Trophoblast cell (in vitro differentiated cells and primary cell): Measurements from ENCODE around the gene HIPK2.

Experiments
- DNase-seq, 2 donors: peaks; one replicate each; pipeline ENCODE4 v3.0.0-alpha.2; 2016
- H2AFZ ChIP-seq: 2 replicates; pipeline ENCODE4 v1.6.1; 2013; ENCODE audit warnings: low read length, moderate library complexity, mild to moderate bottlenecking; ENCODE audit not compliant: insufficient read depth, poor library complexity
- H2AK5ac ChIP-seq: 2 replicates; pipeline ENCODE4 v1.6.1; 2013; ENCODE audit warnings: mild to moderate bottlenecking, low read length
- H2BK120ac ChIP-seq: 2 replicates; pipeline ENCODE4 v1.6.1; 2013; ENCODE audit warnings: low read length, mild to moderate bottlenecking, moderate library complexity; ENCODE audit not compliant: insufficient read depth, poor library complexity
- H2BK12ac ChIP-seq: 2 replicates; pipeline ENCODE4 v1.6.1; 2013; ENCODE audit warnings: mild to moderate bottlenecking, low read length, moderate library complexity
- H2BK5ac ChIP-seq: 2 replicates; pipeline ENCODE4 v1.6.1; 2013; ENCODE audit warnings: low read length, low read depth, moderate library complexity, mild to moderate bottlenecking; ENCODE audit not compliant: poor library complexity
- H3K14ac ChIP-seq: 2 replicates; pipeline ENCODE4 v1.6.1; 2013; ENCODE audit warnings: mild to moderate bottlenecking, low read length
- H3K18ac ChIP-seq: 2 replicates; pipeline ENCODE4 v1.6.1; 2013; ENCODE audit warnings: mild to moderate bottlenecking, low read length
- H3K23ac ChIP-seq: 2 replicates; pipeline ENCODE4 v1.6.1; 2013; ENCODE audit warnings: low read length
- H3K27ac ChIP-seq: 2 replicates; pipeline ENCODE4 v1.5.1; 2013; ENCODE audit warnings: low read depth, mild to moderate bottlenecking, inconsistent platforms, low read length, moderate library complexity
- H3K27me3 ChIP-seq: 2 replicates; pipeline ENCODE4 v1.6.1; 2013; ENCODE audit warnings: inconsistent platforms, mild to moderate bottlenecking, low read length, moderate library complexity; ENCODE audit not compliant: insufficient read depth
- H3K36me3 ChIP-seq, 2 experiments: 1 replicate in 1 of 2; 2 replicates in 1 of 2; pipeline ENCODE4 v1.6.1; 2013; ENCODE audit warnings: low read length in 2 of 2, mild to moderate bottlenecking in 2 of 2, moderate library complexity in 1 of 2; ENCODE audit not compliant: insufficient read depth in 2 of 2, control insufficient read depth in 1 of 2
- H3K4ac ChIP-seq: 2 replicates; pipeline ENCODE4 v1.6.1; 2013; ENCODE audit warnings: low read depth, mild to moderate bottlenecking, low read length, moderate library complexity
- H3K4me1 ChIP-seq, 2 experiments: 1 replicate in 1 of 2; 2 replicates in 1 of 2; pipeline ENCODE4 v1.6.1; 2013; ENCODE audit warnings: low read length in 2 of 2, mild to moderate bottlenecking in 2 of 2, moderate library complexity in 1 of 2; ENCODE audit not compliant: insufficient read depth in 2 of 2, control insufficient read depth in 1 of 2
- H3K4me2 ChIP-seq: 2 replicates; pipeline ENCODE4 v1.6.1; 2013; ENCODE audit warnings: inconsistent platforms, mild to moderate bottlenecking, low read length, moderate library complexity
- H3K4me3 ChIP-seq: 2 replicates; pipeline ENCODE4 v1.5.1; 2013; ENCODE audit warnings: mild to moderate bottlenecking, low read depth, low read length, inconsistent platforms
- H3K79me1 ChIP-seq: one replicate; pipeline ENCODE4 v1.6.1; 2013; ENCODE audit warnings: low read length
- H3K79me2 ChIP-seq: 2 replicates; pipeline ENCODE4 v1.6.1; 2013; ENCODE audit warnings: low read length, mild to moderate bottlenecking; ENCODE audit not compliant: control insufficient read depth, insufficient read depth, poor library complexity
- H3K9ac ChIP-seq: 2 replicates; pipeline ENCODE4 v1.6.1; 2013; ENCODE audit warnings: mild to moderate bottlenecking, low read length
- H3K9me3 ChIP-seq: 2 replicates; pipeline ENCODE4 v1.6.1; 2013; ENCODE audit warnings: low read depth, mild to moderate bottlenecking, control low read depth, inconsistent platforms, low read length; ENCODE audit not compliant: insufficient read depth
- H4K12ac ChIP-seq: 2 replicates; pipeline ENCODE4 v1.6.1; 2013; ENCODE audit warnings: low read depth, mild to moderate bottlenecking, low read length, moderate library complexity
- H4K8ac ChIP-seq: 2 replicates; pipeline ENCODE4 v1.6.1; 2013; ENCODE audit warnings: low read depth, mild to moderate bottlenecking, low read length, moderate library complexity
- H4K91ac ChIP-seq: one replicate; pipeline ENCODE4 v1.6.1; 2013; ENCODE audit warnings: low read depth, mild to moderate bottlenecking, low read length, moderate library complexity
- whole genome bisulfite sequencing: extraction: QIAGEN DNeasy Blood & Tissue Kit; methylation state at CpG from one replicate; pipeline ENCODE4 v1.1.7; 2013; ENCODE audit warnings: missing lambda C conversion rate; ENCODE audit not compliant: insufficient read length, insufficient coverage; ENCODE audit errors: extremely low coverage; 5-methylcytosine and 5-hydroxymethylcytosine counted together

HIPK2 gene

GRCh38 chr7:139763330-139763729 lies 14.5 kb downstream of the HIPK2 start:
- no peaks in the 10 kb centered on the region for H3K27me3 ChIP-seq
- H2BK120ac ChIP-seq: no peak overlapping the region
- no peak overlapping the region for H4K91ac ChIP-seq
- no peak overlapping the region for H3K23ac ChIP-seq
- H3K4me2 ChIP-seq: no peak overlapping the region
- no peak overlapping the region for H4K8ac ChIP-seq
- DNase-seq: no peak
- H2AK5ac ChIP-seq: no peak overlapping the region
- H2AFZ ChIP-seq: no peak overlapping the region
- H2BK5ac ChIP-seq: no peak overlapping the region
- H3K79me1 ChIP-seq: no peaks in the 10 kb centered on the region
- no peak overlapping the region for H3K4ac ChIP-seq
- H3K4me1 ChIP-seq: peaks cover 5 to 6% of the 10 kb centered on the region in 2 experiments
- no peaks in the 10 kb centered on the region for H3K9me3 ChIP-seq
- no peak overlapping the region for H2BK12ac ChIP-seq
- H4K12ac ChIP-seq: no peak overlapping the region
- H3K79me2 ChIP-seq: no peaks in the 10 kb centered on the region
- no CpG with 5 or more reads among the region's 10 CpGs for WGBS
- no peak overlapping the region for H3K18ac ChIP-seq
- H3K27ac ChIP-seq: no peak overlapping the region
- no peak overlapping the region for H3K9ac ChIP-seq
- H3K4me3 ChIP-seq: no peak overlapping the region
- no peaks in the 10 kb centered on the region for H3K36me3 ChIP-seq
- no peak overlapping the region for H3K14ac ChIP-seq

DNA sequence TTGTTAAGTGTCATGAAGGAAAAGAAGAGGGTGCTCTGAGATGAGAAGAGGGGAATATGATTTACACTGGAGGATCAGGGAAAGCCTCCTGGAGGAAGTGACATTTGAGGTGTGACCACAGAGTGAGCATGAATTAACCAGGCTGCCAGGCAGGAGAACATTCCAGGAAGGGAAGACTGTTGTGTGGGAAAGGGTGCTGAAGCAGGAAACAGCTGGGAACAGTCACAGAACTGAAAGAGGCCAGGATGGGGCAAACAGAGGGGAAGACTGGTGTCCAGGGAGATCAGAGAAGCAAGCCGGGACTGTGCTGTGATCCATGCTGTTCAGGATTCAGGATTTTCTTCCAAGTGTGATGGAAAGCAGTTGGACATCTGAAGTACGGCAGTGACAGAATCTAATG lies 14.9 kb downstream of the HIPK2 start:
- no peak for DNase-seq
- H3K79me1 ChIP-seq: no peaks in the 10 kb centered on the region
- no peak overlapping the region for H3K18ac ChIP-seq
- H2BK12ac ChIP-seq: no peak overlapping the region
- no CpG with 5 or more reads among the region's 2 CpGs for WGBS
- H2AK5ac ChIP-seq: no peak overlapping the region
- H3K27me3 ChIP-seq: no peaks in the 10 kb centered on the region
- no peak overlapping the region for H4K91ac ChIP-seq
- H2BK5ac ChIP-seq: no peak overlapping the region
- H3K36me3 ChIP-seq: no peaks in the 10 kb centered on the region
- H3K79me2 ChIP-seq: no peaks in the 10 kb centered on the region
- H3K9me3 ChIP-seq: no peaks in the 10 kb centered on the region
- H3K14ac ChIP-seq: no peak overlapping the region
- no peak overlapping the region for H3K4me3 ChIP-seq
- no peak overlapping the region for H4K12ac ChIP-seq
- H3K27ac ChIP-seq: no peak overlapping the region
- H3K23ac ChIP-seq: no peak overlapping the region
- H2BK120ac ChIP-seq: no peak overlapping the region
- H3K4me2 ChIP-seq: no peak overlapping the region
- H3K4me1 ChIP-seq: peaks cover 5% of the 10 kb centered on the region in 2 experiments
- H3K9ac ChIP-seq: no peak overlapping the region
- H3K4ac ChIP-seq: no peak overlapping the region
- no peak overlapping the region for H4K8ac ChIP-seq
- H2AFZ ChIP-seq: no peak overlapping the region

DNA sequence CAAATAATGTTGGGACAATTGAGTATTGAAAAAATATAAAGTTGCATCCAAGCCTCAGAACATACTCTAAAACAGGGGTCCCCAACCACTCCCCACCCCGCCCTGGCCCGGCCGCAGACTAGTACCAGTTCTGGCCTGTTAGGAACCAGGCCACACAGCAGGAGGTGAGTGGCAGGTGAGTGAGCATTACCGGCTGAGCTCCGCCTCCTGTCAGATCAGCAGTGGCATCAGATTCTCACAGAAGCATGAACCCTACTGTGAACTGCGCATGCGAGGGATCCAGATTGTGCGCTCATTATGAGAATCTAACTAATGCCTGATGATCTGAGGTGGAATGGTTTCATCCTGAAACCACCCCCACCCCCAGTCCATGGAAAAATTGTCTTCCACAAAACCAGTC lies 19.4 kb downstream of the HIPK2 start:
- Histone ChIP-seq H3K27me3 (no peaks in the 10 kb centered on the region), H2BK12ac (no peak overlapping the region), H2AFZ (no peak overlapping the region), H3K79me1 (no peaks in the 10 kb centered on the region), H3K4me2 (no peak overlapping the region), H3K36me3 (no peaks in the 10 kb centered on the region), H4K8ac (no peak overlapping the region), H3K4me1 (peaks cover 3% of the 10 kb centered on the region in 2 experiments), H3K18ac (no peak overlapping the region), H3K27ac (no peak overlapping the region), H3K14ac (no peak overlapping the region), H3K23ac (no peak overlapping the region), H3K9me3 (no peaks in the 10 kb centered on the region), H4K12ac (no peak overlapping the region), H2BK120ac (no peak overlapping the region), H2AK5ac (no peak overlapping the region), H2BK5ac (no peak overlapping the region), H3K4ac (no peak overlapping the region), H3K79me2 (no peaks in the 10 kb centered on the region), H4K91ac (no peak overlapping the region), H3K4me3 (no peak overlapping the region), H3K9ac (no peak overlapping the region)
- no CpG with 5 or more reads among the region's 8 CpGs for WGBS
- no peak for DNase-seq

GRCh38 chr7:139757968-139758367 lies 19.8 kb downstream of the HIPK2 start:
- no peak overlapping the region for H3K9ac ChIP-seq
- no peaks in the 10 kb centered on the region for H3K36me3 ChIP-seq
- no peak overlapping the region for H2AFZ ChIP-seq
- H4K8ac ChIP-seq: no peak overlapping the region
- H3K23ac ChIP-seq: no peak overlapping the region
- H3K79me1 ChIP-seq: no peaks in the 10 kb centered on the region
- DNase-seq: no peak
- H3K4me1 ChIP-seq: peaks cover 0 to 2% of the 10 kb centered on the region in 2 experiments
- no CpG with 5 or more reads among the region's 2 CpGs for WGBS
- H2BK5ac ChIP-seq: no peak overlapping the region
- H2BK12ac ChIP-seq: no peak overlapping the region
- no peak overlapping the region for H3K4me3 ChIP-seq
- no peak overlapping the region for H4K12ac ChIP-seq
- H3K4ac ChIP-seq: no peak overlapping the region
- no peak overlapping the region for H3K18ac ChIP-seq
- H3K14ac ChIP-seq: no peak overlapping the region
- H3K27me3 ChIP-seq: no peaks in the 10 kb centered on the region
- no peak overlapping the region for H2BK120ac ChIP-seq
- H4K91ac ChIP-seq: no peak overlapping the region
- no peak overlapping the region for H2AK5ac ChIP-seq
- H3K27ac ChIP-seq: no peak overlapping the region
- no peaks in the 10 kb centered on the region for H3K79me2 ChIP-seq
- no peaks in the 10 kb centered on the region for H3K9me3 ChIP-seq
- no peak overlapping the region for H3K4me2 ChIP-seq
